GM23338 (cell line): Measurements from ENCODE around the gene PTPRS. TPM values are rescaled to one million over a fixed set of nuclear protein-coding genes. Genes with fewer than 3 reads are reported as not detected.

Source experiments
- ATAC-seq: fragments of 200-7000 bp; cut with Tn5 transposase; 3 replicates; pipeline ENCODE4 v1.9.1; 2020
- DNase-seq: peaks from one replicate; pipeline ENCODE4 v3.0.0-alpha.2; 2015; ENCODE audit warnings: low spot score
- H2AFZ ChIP-seq: fragments of 200-600 bp; sonication (generic); 2 replicates; pipeline ENCODE4 v1.8.0; 2016; ENCODE audit warnings: antibody characterized with exemption, mild to moderate bottlenecking, moderate library complexity
- H3F3A ChIP-seq: fragments of 200-600 bp; sonication (generic); replicated peaks from 2 replicates; pipeline ENCODE4 v1.8.0; 2017; ENCODE audit warnings: antibody characterized with exemption, mixed run types, low read depth
- H3K27ac ChIP-seq: fragments of 200-600 bp; sonication (generic); 2 replicates; pipeline ENCODE4 v1.6.1; 2016; ENCODE audit warnings: low read depth
- H3K27me3 ChIP-seq: fragments of 200-600 bp; sonication (generic); 2 replicates; pipeline ENCODE4 v1.8.0; 2016; ENCODE audit warnings: mild to moderate bottlenecking, mixed run types, moderate library complexity; ENCODE audit not compliant: insufficient read depth
- H3K36me3 ChIP-seq: fragments of 200-600 bp; sonication (generic); 2 replicates; pipeline ENCODE4 v1.8.0; 2016; ENCODE audit warnings: mild to moderate bottlenecking; ENCODE audit not compliant: insufficient read depth
- H3K4me1 ChIP-seq: fragments of 200-600 bp; sonication (generic); 2 replicates; pipeline ENCODE4 v1.8.0; 2016; ENCODE audit warnings: mild to moderate bottlenecking, moderate library complexity; ENCODE audit not compliant: insufficient read depth
- H3K4me2 ChIP-seq: fragments of 200-600 bp; sonication (generic); 2 replicates; pipeline ENCODE4 v1.7.1; 2017; ENCODE audit warnings: mixed run types
- H3K4me3 ChIP-seq: fragments of 200-600 bp; sonication (generic); 2 replicates; pipeline ENCODE4 v1.6.1; 2016; ENCODE audit warnings: mixed run types
- H3K79me2 ChIP-seq: fragments of 200-600 bp; sonication (generic); replicated peaks from 2 replicates; pipeline ENCODE4 v1.8.0; 2017; ENCODE audit warnings: mild to moderate bottlenecking; ENCODE audit not compliant: insufficient read depth
- H3K9me2 ChIP-seq: fragments of 200-600 bp; sonication (generic); 2 replicates; pipeline ENCODE4 v1.8.0; 2017; ENCODE audit not compliant: insufficient read depth
- H4K20me1 ChIP-seq: fragments of 200-600 bp; sonication (generic); replicated peaks from 2 replicates; pipeline ENCODE4 v1.8.0; 2017; ENCODE audit warnings: mild to moderate bottlenecking; ENCODE audit not compliant: insufficient read depth
- H3K27ac Mint-ChIP-seq: 2 replicates; pipeline ENCODE4 v1.8.0; 2020; ENCODE audit warnings: inconsistent platforms, mild to moderate bottlenecking, moderate library complexity, mixed read lengths
- H3K27me3 Mint-ChIP-seq: 3 replicates; pipeline ENCODE4 v1.8.0; 2022; ENCODE audit warnings: low read depth, mild to moderate bottlenecking, moderate library complexity, mixed read lengths, inconsistent platforms; ENCODE audit not compliant: insufficient read depth, poor library complexity
- H3K36me3 Mint-ChIP-seq: 3 replicates; pipeline ENCODE4 v1.8.0; 2021; ENCODE audit warnings: low read depth, mild to moderate bottlenecking, inconsistent platforms, moderate library complexity, mixed read lengths
- H3K4me1 Mint-ChIP-seq: 3 replicates; pipeline ENCODE4 v1.8.0; 2020; ENCODE audit warnings: mild to moderate bottlenecking, inconsistent platforms, mixed read lengths
- H3K4me3 Mint-ChIP-seq: 3 replicates; pipeline ENCODE4 v1.8.0; 2021; ENCODE audit warnings: moderate library complexity, mild to moderate bottlenecking, inconsistent platforms, mixed read lengths
- H3K9me3 Mint-ChIP-seq: 3 replicates; pipeline ENCODE4 v1.8.0; 2020; ENCODE audit warnings: moderate library complexity, mild to moderate bottlenecking, inconsistent platforms, mixed read lengths
- CREB1 ChIP-seq: fragments of 250-450 bp; sonication (Bioruptor Pico); IDR thresholded peaks from 2 replicates; pipeline ENCODE4 v1.5.0; 2020; ENCODE audit warnings: low read depth, mild to moderate bottlenecking, moderate library complexity
- CTCF ChIP-seq, 2 experiments: fragments of 200-600 bp in 1 of 2; sonication (generic) in 1 of 2; conservative IDR thresholded peaks; 2 replicates each; pipeline versions ENCODE4 v1.5.1 to v1.6.1; 2016 to 2017; ENCODE audit warnings: antibody characterized with exemption in 2 of 2, low read depth in 2 of 2, mild to moderate bottlenecking in 2 of 2, moderate library complexity in 1 of 2
- ETS1 ChIP-seq: IDR thresholded peaks from 2 replicates; pipeline ENCODE4 v1.6.1; 2016; ENCODE audit warnings: antibody characterized with exemption
- EZH2 ChIP-seq: fragments of 200-600 bp; sonication (generic); IDR thresholded peaks from one replicate; pipeline ENCODE4 v1.8.0; 2017; ENCODE audit warnings: antibody characterized with exemption, mild to moderate bottlenecking, low read depth; ENCODE audit not compliant: unreplicated experiment
- EZH2phosphoT487 ChIP-seq: fragments of 200-600 bp; sonication (generic); IDR thresholded peaks from one replicate; pipeline ENCODE4 v1.8.1; 2018; ENCODE audit warnings: antibody characterized with exemption; ENCODE audit not compliant: unreplicated experiment
- JUNB ChIP-seq: IDR thresholded peaks from one replicate; pipeline ENCODE4 v1.6.1; 2016; ENCODE audit warnings: antibody characterized with exemption; ENCODE audit not compliant: unreplicated experiment
- NANOG ChIP-seq: IDR thresholded peaks from 2 replicates; pipeline ENCODE4 v1.6.1; 2016; ENCODE audit warnings: antibody characterized with exemption, borderline replicate concordance
- POLR2AphosphoS5 ChIP-seq: IDR thresholded peaks from 2 replicates; pipeline ENCODE4 v1.6.1; 2016; ENCODE audit warnings: antibody characterized with exemption, low read depth
- REST ChIP-seq: IDR thresholded peaks from one replicate; pipeline ENCODE4 v1.6.1; 2018; ENCODE audit warnings: antibody characterized with exemption; ENCODE audit not compliant: unreplicated experiment
- STAT1 ChIP-seq: IDR thresholded peaks from one replicate; pipeline ENCODE4 v1.6.1; 2016; ENCODE audit warnings: antibody characterized with exemption; ENCODE audit not compliant: unreplicated experiment
- ZNF114 ChIP-seq: fragments of 250-450 bp; sonication (Bioruptor Pico); IDR thresholded peaks from 2 replicates; pipeline ENCODE4 v1.5.0; 2020; ENCODE audit warnings: mild to moderate bottlenecking, moderate library complexity
- ZNF331 ChIP-seq: fragments of 250-450 bp; sonication (Bioruptor Pico); IDR thresholded peaks from 2 replicates; pipeline ENCODE4 v1.5.0; 2020; ENCODE audit warnings: low read depth, mild to moderate bottlenecking, moderate library complexity
- ZNF462 ChIP-seq: fragments of 250-450 bp; sonication (Bioruptor Pico); IDR thresholded peaks from 2 replicates; pipeline ENCODE4 v1.5.0; 2020; ENCODE audit warnings: mild to moderate bottlenecking, moderate library complexity
- polyA plus RNA-seq: library from polyadenylated mRNA; unstranded; fragments of >200 nt; fragmentation: Nextera tagmentation; extraction: Ambion mirVana; gene quantifications from 2 replicates; pipeline ENCODE4 v1.2.1, GENCODE V29; 2016
- total RNA-seq: library from RNA; depleted of rRNA; stranded (reverse); fragments of >200 nt; shearing (Covaris generic); gene quantifications from 2 replicates; pipeline ENCODE4 v1.2.3, GENCODE V29; 2014

PTPRS gene
- total and polyA plus RNA-seq, 2 experiments from 2014 or later = 20.7 to 290 TPM

DNA sequence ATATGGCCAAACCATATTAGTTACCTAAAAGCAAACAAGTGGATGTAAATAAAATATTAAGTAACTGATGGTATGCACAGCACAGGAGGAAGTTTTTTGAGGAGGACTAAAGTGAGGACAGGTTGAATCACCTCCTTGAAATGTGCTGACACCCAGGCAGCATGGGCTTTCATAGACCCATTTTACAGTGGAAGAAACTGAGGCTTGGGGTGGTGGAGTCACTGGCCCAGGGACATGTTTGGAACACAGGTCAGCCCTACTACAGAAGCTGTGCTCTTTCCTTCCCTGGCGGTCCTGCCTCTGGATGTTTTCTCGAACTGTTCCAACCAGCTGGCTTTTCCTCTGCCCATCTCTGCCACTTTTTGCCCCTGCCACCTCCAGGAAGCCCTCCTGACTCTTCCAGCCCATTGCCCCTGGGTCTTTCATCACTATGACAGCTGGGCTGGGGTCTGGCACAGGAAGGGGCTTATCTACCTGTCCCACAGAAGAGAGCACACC, 11.2 kb upstream of the PTPRS start:
- Mint-ChIP-seq H3K36me3 (no peaks in the 10 kb centered on the region), H3K9me3 (peaks cover 9% of the 10 kb centered on the region; the same call in 2 of the 3 replicates), H3K4me3 (no peak overlapping the region; the same call in 2 of the 3 replicates), H3K27ac (peak overlapping the region; percentile 100), H3K27me3 (peaks cover 8% of the 10 kb centered on the region), H3K4me1 (peaks cover 7% of the 10 kb centered on the region; the same call in 2 of the 3 replicates)
- H3K27me3 ChIP-seq = peaks cover 1% of the 10 kb centered on the region; the same call in 1 of the 2 replicates
- DNase-seq (no peak), ATAC-seq (no peak)
- no peak overlapping the region for H3K4me2 ChIP-seq
- no peaks in the 10 kb centered on the region for H3F3A ChIP-seq
- H4K20me1 ChIP-seq = no peaks in the 10 kb centered on the region; the same call in 1 of the 2 replicates
- no peaks in the 10 kb centered on the region for H3K79me2 ChIP-seq
- H3K27ac ChIP-seq = no peak overlapping the region
- H3K36me3 ChIP-seq = no peaks in the 10 kb centered on the region
- H3K4me3 ChIP-seq = no peak overlapping the region
- TF ChIP-seq POLR2AphosphoS5 = no peak
- TF ChIP-seq ZNF462 (CRISPR knock-in tag) = no peak
- TF ChIP-seq EZH2phosphoT487 = no peak
- no peak for TF ChIP-seq ZNF114 (CRISPR knock-in tag)
- no peak for TF ChIP-seq NANOG
- no peak for TF ChIP-seq ETS1
- TF ChIP-seq STAT1 = no peak
- no peak for TF ChIP-seq REST
- no peak for TF ChIP-seq CREB1 (CRISPR knock-in tag)
- TF ChIP-seq JUNB = no peak
- no peak for TF ChIP-seq CTCF (conservative IDR thresholded peaks at IDR 0.05; ENCODE audit: low read depth in 2 of 2)
- no peak for TF ChIP-seq ZNF331 (CRISPR knock-in tag)
- no peak for TF ChIP-seq EZH2
- peaks cover 4% of the 10 kb centered on the region; the same call in 1 of the 2 replicates for H3K4me1 ChIP-seq
- no peaks in the 10 kb centered on the region for H3K9me2 ChIP-seq
- peak overlapping the region; percentile 23 for H2AFZ ChIP-seq
